Measurements from ENCODE around the gene FANCL. TPM values are rescaled to one million over a fixed set of nuclear protein-coding genes. Genes with fewer than 3 reads are reported as not detected.

The FANCL gene
- total and polyA plus RNA-seq, 9 of the 15 experiments (the other 6 are each of a cell fraction or from before 2014, with no cell fraction given): 36.7 to 120 (median 58.5) TPM

DNA sequence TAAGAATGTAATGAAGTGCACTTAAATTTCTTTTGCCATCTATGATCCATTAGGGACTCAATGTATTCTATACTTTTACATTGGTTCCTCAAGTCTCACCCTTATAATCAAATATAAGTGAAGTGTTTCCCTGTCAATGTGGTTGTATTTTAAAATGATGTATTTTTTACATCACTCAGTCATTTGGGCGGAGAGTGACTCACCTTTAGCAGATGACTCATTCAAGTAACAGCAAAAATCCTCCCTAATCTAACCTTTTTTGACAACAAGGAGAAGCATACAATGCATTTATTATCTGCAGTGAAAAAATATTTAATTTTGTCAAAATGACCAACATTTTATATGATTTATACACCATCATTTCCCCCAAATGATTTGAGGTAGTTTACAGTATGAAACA lies 94.4 kb downstream of the FANCL start (continued):
- TF ChIP-seq RBM25 (IDR thresholded peaks at IDR 0.05; ENCODE audit: low read depth, low read length, severe bottlenecking): no peak
- TF ChIP-seq ASH1L (IDR thresholded peaks at IDR 0.05; ENCODE audit: borderline replicate concordance, low read depth, partially characterized antibody): no peak
- TF ChIP-seq IFI16 (CRISPR knock-in tag; IDR thresholded peaks at IDR 0.05): no peak
- TF ChIP-seq CREBBP (IDR thresholded peaks at IDR 0.05; ENCODE audit: low read depth, low read length): no peak
- TF ChIP-seq ARID1B (IDR thresholded peaks at IDR 0.05): peak; percentile 43; the same call in 1 of the 2 replicates
- no peak for TF ChIP-seq ZNF121 (CRISPR knock-in tag; conservative IDR thresholded peaks at IDR 0.05)
- TF ChIP-seq, protein P1, sequence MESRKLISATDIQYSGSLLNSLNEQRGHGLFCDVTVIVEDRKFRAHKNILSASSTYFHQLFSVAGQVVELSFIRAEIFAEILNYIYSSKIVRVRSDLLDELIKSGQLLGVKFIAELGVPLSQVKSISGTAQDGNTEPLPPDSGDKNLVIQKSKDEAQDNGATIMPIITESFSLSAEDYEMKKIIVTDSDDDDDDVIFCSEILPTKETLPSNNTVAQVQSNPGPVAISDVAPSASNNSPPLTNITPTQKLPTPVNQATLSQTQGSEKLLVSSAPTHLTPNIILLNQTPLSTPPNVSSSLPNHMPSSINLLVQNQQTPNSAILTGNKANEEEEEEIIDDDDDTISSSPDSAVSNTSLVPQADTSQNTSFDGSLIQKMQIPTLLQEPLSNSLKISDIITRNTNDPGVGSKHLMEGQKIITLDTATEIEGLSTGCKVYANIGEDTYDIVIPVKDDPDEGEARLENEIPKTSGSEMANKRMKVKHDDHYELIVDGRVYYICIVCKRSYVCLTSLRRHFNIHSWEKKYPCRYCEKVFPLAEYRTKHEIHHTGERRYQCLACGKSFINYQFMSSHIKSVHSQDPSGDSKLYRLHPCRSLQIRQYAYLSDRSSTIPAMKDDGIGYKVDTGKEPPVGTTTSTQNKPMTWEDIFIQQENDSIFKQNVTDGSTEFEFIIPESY (CRISPR knock-in tag; IDR thresholded peaks at IDR 0.05): no peak
- no peak for TF ChIP-seq ZNF830 (CRISPR knock-in tag; IDR thresholded peaks at IDR 0.05)
- TF ChIP-seq, protein P2, sequence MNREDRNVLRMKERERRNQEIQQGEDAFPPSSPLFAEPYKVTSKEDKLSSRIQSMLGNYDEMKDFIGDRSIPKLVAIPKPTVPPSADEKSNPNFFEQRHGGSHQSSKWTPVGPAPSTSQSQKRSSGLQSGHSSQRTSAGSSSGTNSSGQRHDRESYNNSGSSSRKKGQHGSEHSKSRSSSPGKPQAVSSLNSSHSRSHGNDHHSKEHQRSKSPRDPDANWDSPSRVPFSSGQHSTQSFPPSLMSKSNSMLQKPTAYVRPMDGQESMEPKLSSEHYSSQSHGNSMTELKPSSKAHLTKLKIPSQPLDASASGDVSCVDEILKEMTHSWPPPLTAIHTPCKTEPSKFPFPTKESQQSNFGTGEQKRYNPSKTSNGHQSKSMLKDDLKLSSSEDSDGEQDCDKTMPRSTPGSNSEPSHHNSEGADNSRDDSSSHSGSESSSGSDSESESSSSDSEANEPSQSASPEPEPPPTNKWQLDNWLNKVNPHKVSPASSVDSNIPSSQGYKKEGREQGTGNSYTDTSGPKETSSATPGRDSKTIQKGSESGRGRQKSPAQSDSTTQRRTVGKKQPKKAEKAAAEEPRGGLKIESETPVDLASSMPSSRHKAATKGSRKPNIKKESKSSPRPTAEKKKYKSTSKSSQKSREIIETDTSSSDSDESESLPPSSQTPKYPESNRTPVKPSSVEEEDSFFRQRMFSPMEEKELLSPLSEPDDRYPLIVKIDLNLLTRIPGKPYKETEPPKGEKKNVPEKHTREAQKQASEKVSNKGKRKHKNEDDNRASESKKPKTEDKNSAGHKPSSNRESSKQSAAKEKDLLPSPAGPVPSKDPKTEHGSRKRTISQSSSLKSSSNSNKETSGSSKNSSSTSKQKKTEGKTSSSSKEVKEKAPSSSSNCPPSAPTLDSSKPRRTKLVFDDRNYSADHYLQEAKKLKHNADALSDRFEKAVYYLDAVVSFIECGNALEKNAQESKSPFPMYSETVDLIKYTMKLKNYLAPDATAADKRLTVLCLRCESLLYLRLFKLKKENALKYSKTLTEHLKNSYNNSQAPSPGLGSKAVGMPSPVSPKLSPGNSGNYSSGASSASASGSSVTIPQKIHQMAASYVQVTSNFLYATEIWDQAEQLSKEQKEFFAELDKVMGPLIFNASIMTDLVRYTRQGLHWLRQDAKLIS (CRISPR knock-in tag; IDR thresholded peaks at IDR 0.05): no peak
- TF ChIP-seq ZSCAN29 (IDR thresholded peaks at IDR 0.05): no peak
- peak; percentile 81 for TF ChIP-seq JUN (IDR thresholded peaks at IDR 0.05; ENCODE audit: borderline replicate concordance, low read depth, low read length)
- TF ChIP-seq JUN (CRISPR knock-in tag; IDR thresholded peaks at IDR 0.05; ENCODE audit: borderline replicate concordance): no peak
- no peak for TF ChIP-seq TEAD1 (CRISPR knock-in tag; IDR thresholded peaks at IDR 0.05)
- TF ChIP-seq, protein P3, sequence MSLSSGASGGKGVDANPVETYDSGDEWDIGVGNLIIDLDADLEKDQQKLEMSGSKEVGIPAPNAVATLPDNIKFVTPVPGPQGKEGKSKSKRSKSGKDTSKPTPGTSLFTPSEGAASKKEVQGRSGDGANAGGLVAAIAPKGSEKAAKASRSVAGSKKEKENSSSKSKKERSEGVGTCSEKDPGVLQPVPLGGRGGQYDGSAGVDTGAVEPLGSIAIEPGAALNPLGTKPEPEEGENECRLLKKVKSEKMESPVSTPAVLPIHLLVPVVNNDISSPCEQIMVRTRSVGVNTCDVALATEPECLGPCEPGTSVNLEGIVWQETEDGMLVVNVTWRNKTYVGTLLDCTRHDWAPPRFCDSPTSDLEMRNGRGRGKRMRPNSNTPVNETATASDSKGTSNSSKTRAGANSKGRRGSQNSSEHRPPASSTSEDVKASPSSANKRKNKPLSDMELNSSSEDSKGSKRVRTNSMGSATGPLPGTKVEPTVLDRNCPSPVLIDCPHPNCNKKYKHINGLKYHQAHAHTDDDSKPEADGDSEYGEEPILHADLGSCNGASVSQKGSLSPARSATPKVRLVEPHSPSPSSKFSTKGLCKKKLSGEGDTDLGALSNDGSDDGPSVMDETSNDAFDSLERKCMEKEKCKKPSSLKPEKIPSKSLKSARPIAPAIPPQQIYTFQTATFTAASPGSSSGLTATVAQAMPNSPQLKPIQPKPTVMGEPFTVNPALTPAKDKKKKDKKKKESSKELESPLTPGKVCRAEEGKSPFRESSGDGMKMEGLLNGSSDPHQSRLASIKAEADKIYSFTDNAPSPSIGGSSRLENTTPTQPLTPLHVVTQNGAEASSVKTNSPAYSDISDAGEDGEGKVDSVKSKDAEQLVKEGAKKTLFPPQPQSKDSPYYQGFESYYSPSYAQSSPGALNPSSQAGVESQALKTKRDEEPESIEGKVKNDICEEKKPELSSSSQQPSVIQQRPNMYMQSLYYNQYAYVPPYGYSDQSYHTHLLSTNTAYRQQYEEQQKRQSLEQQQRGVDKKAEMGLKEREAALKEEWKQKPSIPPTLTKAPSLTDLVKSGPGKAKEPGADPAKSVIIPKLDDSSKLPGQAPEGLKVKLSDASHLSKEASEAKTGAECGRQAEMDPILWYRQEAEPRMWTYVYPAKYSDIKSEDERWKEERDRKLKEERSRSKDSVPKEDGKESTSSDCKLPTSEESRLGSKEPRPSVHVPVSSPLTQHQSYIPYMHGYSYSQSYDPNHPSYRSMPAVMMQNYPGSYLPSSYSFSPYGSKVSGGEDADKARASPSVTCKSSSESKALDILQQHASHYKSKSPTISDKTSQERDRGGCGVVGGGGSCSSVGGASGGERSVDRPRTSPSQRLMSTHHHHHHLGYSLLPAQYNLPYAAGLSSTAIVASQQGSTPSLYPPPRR (CRISPR knock-in tag; IDR thresholded peaks at IDR 0.05; ENCODE audit: borderline replicate concordance): no peak
- no peak for TF ChIP-seq NFIX (CRISPR knock-in tag; IDR thresholded peaks at IDR 0.05; ENCODE audit: low read depth)
- no peak for TF ChIP-seq NONO (IDR thresholded peaks at IDR 0.05; ENCODE audit: low read depth in 2 of 2, low read length in 1 of 2)
- TF ChIP-seq MTA3 (IDR thresholded peaks at IDR 0.05; ENCODE audit: borderline replicate concordance): no peak
- TF ChIP-seq RBM15 (IDR thresholded peaks at IDR 0.05; ENCODE audit: insufficient read depth, low read length): no peak
- no peak for TF ChIP-seq SMAD3 (CRISPR knock-in tag; conservative IDR thresholded peaks at IDR 0.05)

Data from K562 (cell line).